Measurements from ENCODE around the gene RAPGEF5.

The RAPGEF5 gene

GRCh38 chr7:22252936-22253536 is 103.9 kb downstream of the RAPGEF5 start:
- DNase-seq = peak in 1 of 2 donors; percentile 74

GRCh38 chr7:22252016-22252415 is 104.9 kb downstream of the RAPGEF5 start:
- DNase-seq = peak in 1 of 2 donors; percentile 49

- DNase-seq = peak; percentile 42 to 46
Measured at GRCh38 chr7:22251281-22251680, 105.7 kb downstream of the RAPGEF5 start.

GRCh38 chr7:22250390-22250789 is 106.6 kb downstream of the RAPGEF5 start:
- DNase-seq = no peak

- no peak for DNase-seq
Measured at GRCh38 chr7:22248111-22248809, 108.7 kb downstream of the RAPGEF5 start.

- DNase-seq = no peak
Measured at GRCh38 chr7:22241805-22242390, 115.1 kb downstream of the RAPGEF5 start.

GRCh38 chr7:22240904-22241571 is 115.9 kb downstream of the RAPGEF5 start:
- DNase-seq = no peak

- DNase-seq = no peak
Measured at GRCh38 chr7:22238354-22239311, 118.3 kb downstream of the RAPGEF5 start.

GRCh38 chr7:22235134-22235533 is 121.8 kb downstream of the RAPGEF5 start:
- DNase-seq = no peak

- DNase-seq = no peak
Measured at GRCh38 chr7:22234227-22234626, 122.7 kb downstream of the RAPGEF5 start.

GRCh38 chr7:22231806-22232205 is 125.1 kb downstream of the RAPGEF5 start:
- no peak for DNase-seq

- DNase-seq = no peak
Measured at GRCh38 chr7:22231141-22231540, 125.8 kb downstream of the RAPGEF5 start.

- no peak for DNase-seq
Measured at GRCh38 chr7:22230238-22230637, 126.7 kb downstream of the RAPGEF5 start.

- DNase-seq = no peak
Measured at GRCh38 chr7:22229148-22229547, 127.8 kb downstream of the RAPGEF5 start.

GRCh38 chr7:22223807-22224206 is 133.1 kb downstream of the RAPGEF5 start:
- no peak for DNase-seq

GRCh38 chr7:22220941-22221340 is 136.0 kb downstream of the RAPGEF5 start:
- DNase-seq = no peak

GRCh38 chr7:22219739-22220493 is 137.0 kb downstream of the RAPGEF5 start:
- DNase-seq = no peak

- DNase-seq = peak; percentile 67 to 97
Measured at GRCh38 chr7:22219036-22219435, 137.9 kb downstream of the RAPGEF5 start.

GRCh38 chr7:22216832-22217475 is 140.0 kb downstream of the RAPGEF5 start:
- DNase-seq = peak in 1 of 2 donors; percentile 48

- no peak for DNase-seq
Measured at GRCh38 chr7:22216309-22216708, 140.6 kb downstream of the RAPGEF5 start.

GRCh38 chr7:22214000-22214399 is 143.0 kb downstream of the RAPGEF5 start:
- DNase-seq = no peak
